Esophagus muscularis mucosa (tissue), 4 donors: ENCODE measurements around the gene SLC26A1. TPM values are rescaled to one million over a fixed set of nuclear protein-coding genes. Genes with fewer than 3 reads are reported as not detected.

ENCODE experiments used
- DNase-seq: peaks from one replicate; pipeline ENCODE4 v3.0.0-alpha.2; 2017; ENCODE audit errors: extremely low spot score
- H3K27ac ChIP-seq, 4 donors: fragments of 200-600 bp; sonication (generic); replicated peaks in 1 of 4; 1 replicate in 3 of 4; 2 replicates in 1 of 4; pipeline ENCODE4 v1.5.1; 2016 to 2019; ENCODE audit warnings: mild to moderate bottlenecking in 1 of 4
- H3K27me3 ChIP-seq, 4 donors: fragments of 200-600 bp; sonication (generic); one replicate each; pipeline versions ENCODE4 v1.5.1 to v1.6.0; 2016 to 2019
- H3K36me3 ChIP-seq, 4 donors: fragments of 200-600 bp; sonication (generic); one replicate each; pipeline ENCODE4 v1.5.1; 2016 to 2019
- H3K4me1 ChIP-seq, 4 donors: fragments of 200-600 bp; sonication (generic); one replicate each; pipeline ENCODE4 v1.5.1; 2016 to 2019
- H3K4me3 ChIP-seq, 4 donors: fragments of 200-600 bp; sonication (generic); 1 replicate in 2 of 4; 2 replicates in 2 of 4; pipeline ENCODE4 v1.5.1; 2016 to 2019; ENCODE audit warnings: mild to moderate bottlenecking in 4 of 4, moderate library complexity in 1 of 4
- H3K9me3 ChIP-seq, 4 donors: fragments of 200-600 bp; sonication (generic); 1 replicate in 3 of 4; 2 replicates in 1 of 4; pipeline ENCODE4 v1.5.1; 2016 to 2019
- CTCF ChIP-seq, 3 experiments: fragments of 200-600 bp in 2 of 3; fragments of 450-650 bp in 1 of 3; sonication (generic) in 2 of 3; IDR thresholded peaks; one replicate each; pipeline ENCODE4 v1.5.1; 2017 to 2019; ENCODE audit warnings: antibody characterized with exemption in 3 of 3, mild to moderate bottlenecking in 2 of 3, moderate library complexity in 1 of 3
- EP300 ChIP-seq: sonication (generic); formaldehyde crosslinking; IDR thresholded peaks from one replicate; pipeline ENCODE4 v1.6.1; 2017; ENCODE audit warnings: antibody characterized with exemption
- POLR2A ChIP-seq: fragments of 450-650 bp; IDR thresholded peaks from one replicate; pipeline ENCODE4 v1.6.1; 2017; ENCODE audit warnings: antibody characterized with exemption, moderate library complexity, mild to moderate bottlenecking, low read depth
- POLR2AphosphoS5 ChIP-seq, 2 donors: sonication (generic); formaldehyde crosslinking; IDR thresholded peaks; one replicate each; pipeline ENCODE4 v1.6.1; 2017; ENCODE audit warnings: antibody characterized with exemption in 2 of 2
- WGBS: methylation state at CpG from one replicate; pipeline ENCODE4 v1.1.5; 2018; 5-methylcytosine and 5-hydroxymethylcytosine counted together
- intact Hi-C: fragments of 100-400 bp; cut with DNase I; formaldehyde crosslinking; loops from one replicate; pipeline ENCODE4 v1.15.1; 2023
- total RNA-seq, 4 donors: library from RNA; depleted of rRNA; stranded (reverse); fragments of >200 nt; gene quantifications; one replicate each; pipeline versions ENCODE4 v1.1.0 to v1.2.1, GENCODE V29; 2016

The SLC26A1 gene
- total RNA-seq, 4 donors from 2014 or later: 0.06 TPM; not detected in 3

GRCh38 chr4:973431-974397, 19.5 kb downstream of the SLC26A1 start, which contains the start of gene DGKQ:
DGKQ (minus strand) TSS chr4:973569; CDS start chr4:973482, 87 bp downstream.
- TF ChIP-seq POLR2AphosphoS5 (IDR thresholded peaks at IDR 0.05): peak in 1 of 2 donors; percentile 16
- peak in 1 of 3 experiments; percentile 2 for TF ChIP-seq CTCF (IDR thresholded peaks at IDR 0.05)
- TF ChIP-seq EP300: no peak
- no peak for TF ChIP-seq POLR2A
- Histone ChIP-seq H3K4me3 (peak within 1 kb of the TSS; percentile 82 to 91 (median 88)), H3K36me3 (no peaks in the 10 kb centered on the region), H3K4me1 (peaks cover 19 to 38% (median 31%) of the 10 kb centered on the region in 4 donors), H3K27me3 (peaks cover 0 to 2% (median under 1%) of the 10 kb centered on the region in 4 donors), H3K27ac (peak within 1 kb of the TSS in 3 of 4 donors; percentile 38 to 51 (median 48)), H3K9me3 (no peaks in the 10 kb centered on the region)
- intact Hi-C loops: no loop called here
- WGBS: 54% methylated on average over 25 of the region's 123 CpGs
- peak; percentile 96 for DNase-seq

GRCh38 chr4:972651-973424, 20.4 kb downstream of the SLC26A1 start:
- no peak for DNase-seq
- Histone ChIP-seq H3K4me1 (peaks cover 20 to 47% (median 40%) of the 10 kb centered on the region in 4 donors), H3K27ac (peak overlapping the region in 3 of 4 donors; percentile 38 to 48 (median 45)), H3K9me3 (no peaks in the 10 kb centered on the region), H3K36me3 (peaks cover 0 to under 1% (median 0%) of the 10 kb centered on the region in 4 donors), H3K4me3 (peak overlapping the region; percentile 82 to 91 (median 88)), H3K27me3 (peaks cover 0 to 11% (median 5%) of the 10 kb centered on the region in 4 donors)
- WGBS: no CpG with 5 or more reads among the region's 65 CpGs
- intact Hi-C loops: no loop called here
- TF ChIP-seq CTCF (IDR thresholded peaks at IDR 0.05) (no peak), EP300 (no peak), POLR2AphosphoS5 (IDR thresholded peaks at IDR 0.05) (no peak), POLR2A (no peak)

DNA sequence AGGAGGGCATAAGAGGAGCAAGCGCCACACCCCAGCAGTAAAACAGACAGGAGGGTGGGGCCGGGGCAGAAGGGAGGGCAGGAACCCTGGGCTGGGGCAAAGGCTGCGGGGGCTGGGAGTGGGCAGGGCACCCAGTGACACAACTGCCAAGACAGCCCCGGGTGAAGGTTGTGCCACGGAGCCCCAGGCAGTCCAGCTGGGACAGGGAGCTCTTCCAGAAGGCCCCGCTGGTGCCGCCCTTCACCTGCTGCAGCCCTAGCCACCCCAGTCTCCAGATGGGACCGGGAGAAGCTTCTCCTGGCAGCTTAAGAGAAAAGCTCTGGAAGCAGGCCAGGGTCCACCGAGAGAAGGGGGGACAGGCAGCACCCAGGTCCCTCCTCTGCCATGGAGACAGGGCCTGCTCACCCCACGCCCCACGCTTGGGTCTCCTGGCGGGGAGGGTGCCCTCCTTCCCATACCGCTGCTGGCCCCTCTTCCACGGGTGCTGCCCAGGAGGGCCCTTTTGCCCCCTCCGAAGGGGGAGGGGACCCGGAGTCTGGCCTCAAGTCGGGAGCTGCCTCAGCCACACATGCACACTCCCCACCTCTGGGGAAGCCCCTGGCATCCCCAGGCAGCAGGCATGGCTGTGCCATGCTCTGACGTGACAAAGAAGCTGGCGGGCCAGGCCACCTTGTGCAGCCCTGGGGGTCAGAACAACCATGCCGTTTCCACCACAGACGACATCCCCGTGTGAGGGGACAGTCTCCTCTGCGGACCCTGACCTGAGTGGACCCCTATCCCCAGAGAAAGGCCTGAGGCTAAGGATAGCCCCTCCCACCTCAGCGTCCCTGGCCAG, 21.3 kb downstream of the SLC26A1 start:
- TF ChIP-seq CTCF (IDR thresholded peaks at IDR 0.05): no peak
- no peak for TF ChIP-seq POLR2A
- no peak for TF ChIP-seq EP300
- no peak for TF ChIP-seq POLR2AphosphoS5 (IDR thresholded peaks at IDR 0.05)
- peak overlapping the region in 1 of 4 donors; percentile 48 for H3K27ac ChIP-seq
- intact Hi-C loops: no loop called here
- H3K4me1 ChIP-seq: peaks cover 23 to 54% (median 45%) of the 10 kb centered on the region in 4 donors
- no peak for DNase-seq
- no peaks in the 10 kb centered on the region for H3K9me3 ChIP-seq
- 71% methylated on average over 8 of the region's 24 CpGs for WGBS
- peak overlapping the region; percentile 82 to 91 (median 88) for H3K4me3 ChIP-seq
- peaks cover 2 to 9% (median 6%) of the 10 kb centered on the region in 4 donors for H3K36me3 ChIP-seq
- peaks cover 0 to 15% (median 6%) of the 10 kb centered on the region in 4 donors for H3K27me3 ChIP-seq
